ENCODE measurements around the gene MYRIP. TPM values are rescaled to one million over a fixed set of nuclear protein-coding genes. Genes with fewer than 3 reads are reported as not detected.

MYRIP gene
- total and polyA plus RNA-seq, 4 experiments from 2014 or later, result not detected

- no peak overlapping the region for H3K27ac ChIP-seq (ENCODE audit: low read depth, low read length)
- H3K27ac Mint-ChIP-seq, result no peak overlapping the region
- intact Hi-C loops (cut with micrococcal nuclease), result no loop called here
Measured at GRCh38 chr3:39917065-39917773, 107.8 kb downstream of the MYRIP start.

GRCh38 chr3:39919281-39919680, 109.9 kb downstream of the MYRIP start:
- H3K4me1 Mint-ChIP-seq, result no peaks in the 10 kb centered on the region
- Histone ChIP-seq H3K27ac (ENCODE audit: low read depth, low read length) (no peak overlapping the region), H3K36me3 (ENCODE audit: insufficient read depth, low read length) (no peaks in the 10 kb centered on the region), H3K27me3 (ENCODE audit: insufficient read depth, low read length) (no peaks in the 10 kb centered on the region), H3K9me3 (ENCODE audit: control insufficient read depth in 1 of 2, low read length in 2 of 2) (no peaks in the 10 kb centered on the region), H3K4me3 (ENCODE audit: low read length in 2 of 2) (no peak overlapping the region), H3K4me1 (ENCODE audit: insufficient read depth, low read length) (no peaks in the 10 kb centered on the region)
- H3K4me3 Mint-ChIP-seq, result no peak overlapping the region
- no peak for DNase-seq
- no peak overlapping the region for H3K27ac Mint-ChIP-seq
- no peaks in the 10 kb centered on the region for H3K27me3 Mint-ChIP-seq
- H3K36me3 Mint-ChIP-seq, result no peaks in the 10 kb centered on the region
- ChIA-PET POLR2A (ENCODE audit: partially characterized antibody) (no interaction called here), CTCF (ENCODE audit: partially characterized antibody) (no interaction called here)
- H3K9me3 Mint-ChIP-seq, result peaks cover 0 to 5% (median 0%) of the 10 kb centered on the region in 8 donors
- intact Hi-C loops (cut with micrococcal nuclease), result no loop called here

More at GRCh38 chr3:39917065-39917773, 107.8 kb downstream of the MYRIP start:
- peaks cover 0 to 2% (median 0%) of the 10 kb centered on the region in 8 donors for H3K9me3 Mint-ChIP-seq
- Histone ChIP-seq H3K9me3 (ENCODE audit: control insufficient read depth in 1 of 2, low read length in 2 of 2) (no peaks in the 10 kb centered on the region), H3K27me3 (ENCODE audit: insufficient read depth, low read length) (no peaks in the 10 kb centered on the region), H3K4me1 (ENCODE audit: insufficient read depth, low read length) (no peaks in the 10 kb centered on the region), H3K4me3 (ENCODE audit: low read length in 2 of 2) (no peak overlapping the region), H3K36me3 (ENCODE audit: insufficient read depth, low read length) (no peaks in the 10 kb centered on the region)
- no peaks in the 10 kb centered on the region for H3K27me3 Mint-ChIP-seq
- DNase-seq, result no peak
- ChIA-PET POLR2A (ENCODE audit: partially characterized antibody) (no interaction called here), CTCF (ENCODE audit: partially characterized antibody) (no interaction called here)
- no peak overlapping the region for H3K4me3 Mint-ChIP-seq
- H3K4me1 Mint-ChIP-seq, result no peaks in the 10 kb centered on the region
- H3K36me3 Mint-ChIP-seq, result no peaks in the 10 kb centered on the region

GRCh38 chr3:39920271-39920670, 110.9 kb downstream of the MYRIP start:
- Mint-ChIP-seq H3K36me3 (no peaks in the 10 kb centered on the region), H3K9me3 (peaks cover 0 to 8% (median under 1%) of the 10 kb centered on the region in 8 donors), H3K4me1 (no peaks in the 10 kb centered on the region), H3K27ac (no peak overlapping the region), H3K27me3 (no peaks in the 10 kb centered on the region), H3K4me3 (no peak overlapping the region)
- intact Hi-C loops (cut with micrococcal nuclease), result no loop called here
- ChIA-PET CTCF (ENCODE audit: partially characterized antibody) (no interaction called here), POLR2A (ENCODE audit: partially characterized antibody) (no interaction called here)
- Histone ChIP-seq H3K27me3 (ENCODE audit: insufficient read depth, low read length) (no peaks in the 10 kb centered on the region), H3K4me3 (ENCODE audit: low read length in 2 of 2) (no peak overlapping the region), H3K4me1 (ENCODE audit: insufficient read depth, low read length) (no peaks in the 10 kb centered on the region), H3K36me3 (ENCODE audit: insufficient read depth, low read length) (no peaks in the 10 kb centered on the region), H3K9me3 (ENCODE audit: control insufficient read depth in 1 of 2, low read length in 2 of 2) (no peaks in the 10 kb centered on the region), H3K27ac (ENCODE audit: low read depth, low read length) (no peak overlapping the region)
- DNase-seq, result no peak

- CTCF ChIA-PET (ENCODE audit: partially characterized antibody), result no interaction called here
- Mint-ChIP-seq H3K36me3 (no peaks in the 10 kb centered on the region), H3K9me3 (peaks cover 0 to 17% (median 3%) of the 10 kb centered on the region in 8 donors), H3K4me1 (no peaks in the 10 kb centered on the region), H3K27me3 (no peaks in the 10 kb centered on the region), H3K4me3 (no peak overlapping the region), H3K27ac (no peak overlapping the region)
- DNase-seq, result no peak
- Histone ChIP-seq H3K4me3 (ENCODE audit: low read length in 2 of 2) (no peak overlapping the region), H3K4me1 (ENCODE audit: insufficient read depth, low read length) (no peaks in the 10 kb centered on the region), H3K27ac (ENCODE audit: low read depth, low read length) (no peak overlapping the region), H3K9me3 (ENCODE audit: control insufficient read depth in 1 of 2, low read length in 2 of 2) (no peaks in the 10 kb centered on the region), H3K27me3 (ENCODE audit: insufficient read depth, low read length) (no peaks in the 10 kb centered on the region), H3K36me3 (ENCODE audit: insufficient read depth, low read length) (no peaks in the 10 kb centered on the region)
- POLR2A ChIA-PET (ENCODE audit: partially characterized antibody), result no interaction called here
- intact Hi-C loops (cut with micrococcal nuclease), result no loop called here
Measured at GRCh38 chr3:39927479-39927878, 118.1 kb downstream of the MYRIP start.

- H3K9me3 ChIP-seq (ENCODE audit: control insufficient read depth in 1 of 2, low read length in 2 of 2), result no peaks in the 10 kb centered on the region
- Mint-ChIP-seq H3K36me3 (no peaks in the 10 kb centered on the region), H3K27ac (no peak overlapping the region), H3K4me3 (no peak overlapping the region), H3K27me3 (no peaks in the 10 kb centered on the region), H3K4me1 (no peaks in the 10 kb centered on the region), H3K9me3 (peaks cover 0 to 2% (median 0%) of the 10 kb centered on the region in 8 donors)
- ChIA-PET POLR2A (ENCODE audit: partially characterized antibody) (no interaction called here), CTCF (ENCODE audit: partially characterized antibody) (no interaction called here)
- H3K4me1 ChIP-seq (ENCODE audit: insufficient read depth, low read length), result no peaks in the 10 kb centered on the region
- no peaks in the 10 kb centered on the region for H3K27me3 ChIP-seq (ENCODE audit: insufficient read depth, low read length)
- H3K27ac ChIP-seq (ENCODE audit: low read depth, low read length), result no peak overlapping the region
- intact Hi-C loops (cut with micrococcal nuclease), result no loop called here
- DNase-seq, result no peak
- no peaks in the 10 kb centered on the region for H3K36me3 ChIP-seq (ENCODE audit: insufficient read depth, low read length)
- no peak overlapping the region for H3K4me3 ChIP-seq (ENCODE audit: low read length in 2 of 2)
Measured at GRCh38 chr3:39933986-39934693, 124.7 kb downstream of the MYRIP start.

- Histone ChIP-seq H3K4me3 (ENCODE audit: low read length in 2 of 2) (no peak overlapping the region), H3K27ac (ENCODE audit: low read depth, low read length) (no peak overlapping the region), H3K36me3 (ENCODE audit: insufficient read depth, low read length) (no peaks in the 10 kb centered on the region), H3K4me1 (ENCODE audit: insufficient read depth, low read length) (no peaks in the 10 kb centered on the region), H3K9me3 (ENCODE audit: control insufficient read depth in 1 of 2, low read length in 2 of 2) (no peaks in the 10 kb centered on the region), H3K27me3 (ENCODE audit: insufficient read depth, low read length) (no peaks in the 10 kb centered on the region)
- H3K36me3 Mint-ChIP-seq, result no peaks in the 10 kb centered on the region
- ChIA-PET POLR2A (ENCODE audit: partially characterized antibody) (no interaction called here), CTCF (ENCODE audit: partially characterized antibody) (no interaction called here)
- H3K27ac Mint-ChIP-seq, result no peak overlapping the region
- H3K4me3 Mint-ChIP-seq, result no peak overlapping the region
- peaks cover 0 to 2% (median 0%) of the 10 kb centered on the region in 8 donors for H3K9me3 Mint-ChIP-seq
- intact Hi-C loops (cut with micrococcal nuclease), result no loop called here
- no peaks in the 10 kb centered on the region for H3K4me1 Mint-ChIP-seq
- no peaks in the 10 kb centered on the region for H3K27me3 Mint-ChIP-seq
- DNase-seq, result no peak
Measured at GRCh38 chr3:39934696-39935095, 125.3 kb downstream of the MYRIP start.

- Histone ChIP-seq H3K27me3 (ENCODE audit: insufficient read depth, low read length) (no peaks in the 10 kb centered on the region), H3K4me3 (ENCODE audit: low read length in 2 of 2) (no peak overlapping the region), H3K9me3 (ENCODE audit: control insufficient read depth in 1 of 2, low read length in 2 of 2) (no peaks in the 10 kb centered on the region), H3K4me1 (ENCODE audit: insufficient read depth, low read length) (no peaks in the 10 kb centered on the region), H3K36me3 (ENCODE audit: insufficient read depth, low read length) (no peaks in the 10 kb centered on the region), H3K27ac (ENCODE audit: low read depth, low read length) (no peak overlapping the region)
- H3K27ac Mint-ChIP-seq, result no peak overlapping the region
- H3K4me1 Mint-ChIP-seq, result no peaks in the 10 kb centered on the region
- intact Hi-C loops (cut with micrococcal nuclease), result no loop called here
- H3K36me3 Mint-ChIP-seq, result no peaks in the 10 kb centered on the region
- no peak for DNase-seq
- no peak overlapping the region for H3K4me3 Mint-ChIP-seq
- CTCF ChIA-PET (ENCODE audit: partially characterized antibody), result no interaction called here
- POLR2A ChIA-PET (ENCODE audit: partially characterized antibody), result no interaction called here
- peaks cover 0 to 2% (median 0%) of the 10 kb centered on the region in 8 donors for H3K9me3 Mint-ChIP-seq
- H3K27me3 Mint-ChIP-seq, result no peaks in the 10 kb centered on the region
Measured at GRCh38 chr3:39935261-39935660, 125.9 kb downstream of the MYRIP start.

Data from CD4-positive, alpha-beta memory T cell (primary cell).